SK-N-MC (cell line): ENCODE results near the gene MRNIP.

Source experiments
- EZH2 ChIP-seq: fragments of 200-600 bp; sonication (generic); IDR thresholded peaks from one replicate; pipeline ENCODE4 v1.6.1; 2017; ENCODE audit warnings: antibody characterized with exemption
- FOXP2 ChIP-seq: optimal IDR thresholded peaks from 2 replicates; pipeline ENCODE3; 2011; ENCODE audit warnings: mild to moderate bottlenecking, moderate library complexity; ENCODE audit not compliant: insufficient read depth; ENCODE audit errors: extremely low read length, control extremely low read depth
- POLR2AphosphoS5 ChIP-seq: IDR thresholded peaks from 2 replicates; pipeline ENCODE4 v1.6.1; 2012; ENCODE audit warnings: mild to moderate bottlenecking, low read depth, low read length, borderline replicate concordance

DNA sequence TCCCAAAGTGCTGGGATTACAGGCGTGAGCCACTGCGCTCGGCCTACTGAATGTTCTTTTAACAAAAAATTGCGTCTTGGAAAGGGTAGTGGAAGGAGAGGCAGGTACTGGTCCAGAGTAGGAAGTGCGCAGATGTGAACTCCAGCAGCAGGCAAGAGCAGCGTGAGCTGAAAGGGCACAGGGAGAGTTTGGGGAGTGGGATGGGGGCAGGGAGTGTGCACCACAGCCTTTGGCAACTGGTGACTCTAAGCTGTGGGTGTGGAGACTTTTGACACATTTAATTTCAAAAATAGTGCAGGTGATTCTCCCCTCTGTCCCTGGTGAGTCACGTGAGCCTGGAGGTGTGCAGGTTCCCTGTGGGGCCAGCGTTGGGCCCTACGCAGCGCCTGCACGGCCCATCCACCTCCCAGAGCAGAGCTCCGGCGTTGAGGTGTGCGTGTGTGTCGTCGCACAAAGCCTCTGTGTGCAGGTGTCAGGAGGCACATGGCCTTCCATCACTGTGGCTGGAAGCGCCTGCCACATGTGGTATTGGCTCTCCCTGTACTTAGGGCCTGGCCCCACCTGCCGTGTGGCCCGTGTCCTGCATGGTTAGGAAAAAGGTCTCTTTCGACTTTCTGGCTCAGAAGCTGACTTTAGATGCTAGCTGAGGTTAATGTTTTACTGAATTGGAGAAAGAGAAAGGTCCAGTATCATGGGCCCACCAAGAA lies 26.4 kb downstream of the MRNIP start:
- TF ChIP-seq EZH2 (no peak), FOXP2 (no peak), POLR2AphosphoS5 (no peak)
